NCI-H2029 (cell line): Measurements from ENCODE around the gene CDH23.

Experiments
- DNase-seq: peaks from one replicate; lab custom pipeline; 2025; lab: John Stamatoyannopoulos, UW

Gene CDH23

DNA sequence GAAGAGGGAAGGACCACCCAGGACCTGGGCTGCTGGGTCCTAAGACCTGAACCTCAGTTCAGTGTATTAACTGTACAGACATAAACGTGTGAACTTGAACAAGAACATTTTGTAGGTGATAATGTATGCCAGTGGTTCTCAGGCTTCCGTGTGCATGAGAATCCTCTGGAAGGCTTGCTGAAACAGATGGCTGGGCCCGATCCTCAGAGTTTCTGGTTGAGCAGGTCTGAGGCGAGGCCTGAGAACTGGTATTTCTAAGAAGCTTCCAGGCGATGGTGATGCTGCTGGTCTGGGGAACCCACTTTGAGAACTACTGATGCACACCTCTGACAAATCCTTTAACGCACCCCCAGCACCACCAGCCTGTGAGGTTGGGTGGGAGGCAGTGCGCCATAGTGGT, 70.4 kb downstream of the CDH23 start:
- DNase-seq: no peak

DNA sequence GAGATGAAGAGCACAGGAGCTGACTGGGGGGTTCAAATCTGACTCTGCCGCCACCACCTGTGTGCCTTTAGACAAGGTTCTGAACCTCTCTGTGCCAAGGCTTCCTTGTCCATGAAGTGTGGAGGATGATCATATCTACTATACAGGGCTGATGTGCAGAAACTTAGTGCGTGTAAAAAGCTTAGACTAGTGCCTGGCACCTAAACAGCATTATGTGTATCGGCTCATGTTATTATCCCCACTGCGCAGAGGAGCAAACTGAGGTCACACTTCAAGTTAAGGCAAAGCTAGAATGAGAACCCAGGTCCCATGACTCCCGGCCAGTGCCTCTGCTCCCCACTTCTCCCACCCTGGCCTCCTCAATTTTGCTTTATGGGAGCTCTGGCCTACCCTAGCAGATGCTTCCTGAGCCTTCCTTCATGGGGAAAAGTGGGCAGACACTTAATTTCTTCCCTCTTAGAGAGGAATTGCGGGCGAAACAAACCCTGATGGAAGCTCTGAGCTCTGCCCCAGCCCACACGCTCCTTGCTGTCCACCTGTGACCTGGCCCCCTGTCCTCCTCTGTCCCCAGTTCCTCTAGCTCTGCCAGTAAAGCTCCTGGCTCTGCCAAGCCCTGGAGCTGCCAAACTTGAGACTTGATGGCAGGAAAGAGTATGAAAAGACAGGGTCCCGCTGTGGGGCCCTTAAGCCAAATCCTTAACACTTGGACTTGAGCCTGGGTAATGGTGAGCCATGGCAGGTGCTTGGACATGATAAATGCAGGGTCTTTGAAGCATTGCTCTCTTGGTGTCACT, 71.0 kb downstream of the CDH23 start:
- no peak for DNase-seq

DNA sequence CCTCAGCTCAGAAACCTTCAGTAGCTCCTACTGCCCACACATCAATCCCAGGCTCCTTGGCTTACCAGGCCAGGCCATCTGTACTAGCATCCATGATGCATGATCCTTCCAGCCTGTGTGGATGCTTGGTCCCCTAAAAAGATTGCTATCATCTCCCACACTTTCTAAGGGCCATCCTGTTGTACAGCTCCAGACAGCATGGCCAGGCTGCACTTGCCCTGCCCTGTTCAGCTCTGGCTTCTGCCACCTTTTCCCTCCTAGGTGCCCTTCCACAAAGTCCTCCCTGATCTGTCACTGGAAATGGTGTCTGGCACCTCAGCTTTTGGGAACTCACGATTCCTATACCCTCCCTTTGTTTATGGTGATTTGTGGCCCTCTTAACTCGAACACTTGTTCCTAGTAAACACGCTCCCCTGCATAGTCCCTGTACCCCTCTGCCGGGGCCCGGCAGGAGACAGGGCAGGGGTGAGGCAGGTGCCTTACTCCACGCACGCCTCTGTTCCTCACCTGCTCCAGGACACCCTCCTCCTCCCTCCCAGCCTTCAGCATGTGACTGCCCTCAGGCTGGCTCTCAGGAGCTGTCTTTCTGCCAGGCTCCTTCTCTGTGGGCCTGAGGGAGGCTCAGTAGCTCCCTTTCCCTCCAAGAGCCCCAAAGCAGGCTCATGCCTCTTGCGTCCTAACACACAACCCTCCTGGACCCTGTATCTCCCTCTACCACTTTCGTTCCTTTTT, 71.8 kb downstream of the CDH23 start:
- no peak for DNase-seq

DNA sequence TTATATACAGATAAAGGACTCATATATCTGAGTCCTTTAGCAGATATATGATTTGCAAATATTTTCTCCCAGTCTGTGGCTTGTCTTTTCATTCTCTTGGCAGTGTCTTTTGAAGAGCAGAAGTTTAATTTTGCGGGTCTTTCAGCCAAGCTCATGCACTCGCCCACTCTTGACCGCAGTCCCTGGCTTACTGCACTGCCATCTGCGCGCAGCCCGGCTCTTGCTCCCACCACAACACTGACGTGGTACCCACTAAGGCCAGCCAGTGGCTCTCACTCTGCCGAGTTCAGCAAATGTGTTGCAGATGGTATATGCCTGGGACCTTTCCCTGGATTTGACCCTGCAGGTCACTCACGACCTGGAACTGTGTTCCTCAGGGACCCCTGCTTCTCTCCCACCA, 74.3 kb downstream of the CDH23 start:
- no peak for DNase-seq

DNA sequence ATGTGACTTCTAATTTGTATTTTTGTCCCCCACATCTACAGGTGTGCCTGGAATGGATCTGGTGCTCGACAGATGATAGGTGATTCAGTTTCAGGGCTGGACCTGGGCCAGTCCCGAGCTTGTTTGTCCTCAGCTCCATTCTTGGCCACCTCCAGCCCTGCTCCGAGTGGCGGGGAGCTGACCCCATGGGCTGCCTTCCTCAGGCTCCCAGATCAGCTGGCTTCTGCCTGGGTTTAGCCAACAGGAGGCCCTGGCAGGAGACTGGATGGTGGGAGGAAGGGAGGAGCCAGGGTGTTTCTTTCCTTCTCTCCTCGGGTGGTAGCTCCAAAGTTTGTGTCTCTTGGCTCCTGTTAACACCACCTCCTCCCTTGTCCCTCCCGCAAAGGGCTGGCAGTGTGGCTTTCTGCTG, 75.2 kb downstream of the CDH23 start:
- DNase-seq: no peak

DNA sequence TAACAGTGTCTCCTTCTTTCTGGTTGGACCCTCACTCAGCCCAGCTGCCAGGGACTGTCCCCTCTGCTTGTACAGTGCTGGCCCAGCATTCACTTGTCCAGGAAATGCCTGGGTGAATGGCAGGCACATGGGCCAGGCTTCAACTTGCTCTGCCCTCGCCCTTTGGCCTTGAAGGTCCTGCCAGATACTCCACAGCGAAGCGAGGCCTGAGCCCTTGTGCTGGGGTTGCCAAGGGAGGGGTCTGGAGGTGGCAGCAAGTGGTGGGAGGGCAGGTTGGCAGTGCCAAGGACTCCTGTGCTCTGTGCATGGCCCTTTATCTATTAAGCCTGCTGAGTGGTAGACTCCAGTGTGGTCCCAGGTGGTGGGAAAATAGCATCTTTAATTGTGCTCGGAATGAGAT, 75.7 kb downstream of the CDH23 start:
- DNase-seq: no peak

DNA sequence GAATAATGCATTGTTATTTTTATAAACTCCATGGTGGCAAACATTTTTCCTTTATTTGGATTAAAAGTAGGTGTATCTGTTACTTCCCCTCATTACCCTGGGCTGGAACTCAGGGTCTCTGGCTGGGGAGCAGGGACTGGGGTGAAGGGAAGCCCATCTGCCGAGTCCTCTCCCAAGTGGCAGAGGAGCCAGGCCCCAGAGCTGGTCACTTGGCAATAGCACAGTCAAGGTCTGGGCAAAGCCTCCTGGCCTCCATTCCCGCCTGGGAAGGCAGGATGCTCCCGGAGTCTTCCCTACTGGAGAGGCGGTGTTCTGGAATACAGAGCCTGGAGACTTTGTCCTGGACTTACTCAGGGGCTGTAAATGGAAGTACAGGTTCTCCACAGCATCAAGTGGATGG, 76.2 kb downstream of the CDH23 start:
- DNase-seq: no peak

DNA sequence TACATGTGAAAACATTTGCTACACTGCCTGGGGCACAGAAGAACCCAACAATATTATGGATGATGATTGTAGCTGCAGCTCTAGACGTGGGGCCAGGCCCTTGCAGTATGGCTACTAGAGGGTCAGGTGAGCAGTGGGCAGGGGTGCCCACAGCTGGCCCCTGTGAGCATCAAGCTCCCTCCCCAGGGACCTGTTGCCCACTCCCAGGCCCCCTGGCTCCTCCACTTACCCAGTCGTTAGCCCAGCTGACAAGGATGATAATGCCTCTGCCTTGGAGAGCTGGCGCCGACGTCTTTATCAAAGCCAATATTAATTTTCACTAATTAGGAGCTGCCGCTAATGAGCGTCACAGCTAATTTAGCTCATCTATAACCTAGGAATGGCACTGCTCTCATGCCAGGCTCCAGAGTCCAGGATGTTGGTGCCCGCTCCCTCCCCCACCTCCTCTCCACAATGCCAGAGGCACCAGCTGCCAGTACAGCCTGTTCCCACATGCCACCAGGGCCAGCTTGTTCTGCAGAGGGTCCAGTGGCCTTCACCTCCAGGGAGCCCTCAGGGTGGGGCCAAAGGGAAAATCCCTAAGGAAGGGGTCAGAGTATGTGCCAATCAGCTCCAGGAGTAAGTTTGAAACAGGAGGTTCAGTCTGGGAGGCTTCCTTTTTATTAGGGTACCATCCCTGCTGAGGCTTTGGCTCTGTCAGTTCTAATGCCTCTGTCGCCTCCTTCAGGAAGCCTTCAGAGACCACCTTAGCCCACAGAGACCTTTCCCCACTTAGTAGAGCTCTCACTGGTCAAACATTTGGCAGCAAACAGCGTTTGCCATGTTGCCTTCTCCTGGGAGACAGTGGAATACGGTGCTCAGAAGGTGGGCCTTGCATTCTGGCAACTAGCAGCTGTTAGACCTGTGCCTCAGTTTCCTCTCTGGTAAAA, 77.2 kb downstream of the CDH23 start:
- DNase-seq: no peak

DNA sequence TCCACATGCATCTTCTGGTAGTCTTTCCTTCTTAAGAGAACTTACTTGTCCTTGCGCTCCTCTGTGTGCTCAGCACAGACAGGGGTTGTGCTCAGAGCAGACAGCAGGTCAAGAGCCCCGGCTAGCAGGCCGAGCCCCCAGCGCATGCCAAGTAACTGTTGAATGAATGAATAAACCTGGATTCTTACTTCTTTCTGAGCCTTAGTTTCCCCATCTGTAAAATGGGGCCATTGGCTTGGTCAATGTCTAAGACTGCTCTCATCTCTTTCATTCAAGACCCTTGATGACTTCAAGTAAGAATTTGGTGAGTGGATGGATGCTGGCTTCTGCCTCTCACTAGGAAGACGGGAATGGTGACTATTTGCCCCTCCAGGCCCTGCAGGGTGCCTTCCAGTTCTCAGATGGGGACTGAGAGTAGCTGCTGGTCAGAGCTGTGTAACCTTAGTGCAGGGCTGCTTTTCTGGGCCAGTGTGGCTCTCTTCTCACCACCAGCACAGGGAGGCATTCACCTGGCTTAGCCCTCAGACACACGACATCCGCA, 78.1 kb downstream of the CDH23 start:
- no peak for DNase-seq

DNA sequence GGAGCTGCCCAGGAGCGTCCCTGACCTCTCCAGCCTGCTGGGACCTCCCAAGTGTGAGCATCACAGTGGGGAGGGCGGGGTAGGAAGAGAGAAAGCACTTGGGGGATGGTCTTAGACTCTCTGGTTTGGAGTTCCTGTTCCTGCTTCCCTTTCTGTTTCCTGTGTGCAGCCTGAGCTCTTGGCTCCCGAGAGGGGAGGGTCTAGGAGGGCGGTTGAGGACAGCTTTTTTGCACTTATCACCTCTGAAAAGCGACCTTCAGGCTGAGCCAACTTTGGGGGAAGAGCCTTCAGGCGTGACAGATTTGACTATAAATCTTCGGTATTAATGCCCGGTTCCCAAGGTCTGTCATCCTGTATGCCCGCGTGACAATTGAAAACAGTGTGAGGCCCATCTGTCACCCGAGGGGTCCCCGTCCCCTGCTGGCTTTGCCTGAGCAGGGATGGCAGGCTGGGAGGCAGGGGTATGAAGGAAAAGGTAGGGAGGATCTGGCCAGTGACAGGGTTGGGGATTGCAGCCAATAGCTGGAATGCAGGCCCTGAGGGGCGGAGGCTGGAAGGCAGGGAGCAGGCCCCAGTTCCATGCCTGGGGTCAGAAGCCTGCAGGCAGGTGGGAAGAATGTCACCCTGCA, 78.6 kb downstream of the CDH23 start:
- DNase-seq: no peak

DNA sequence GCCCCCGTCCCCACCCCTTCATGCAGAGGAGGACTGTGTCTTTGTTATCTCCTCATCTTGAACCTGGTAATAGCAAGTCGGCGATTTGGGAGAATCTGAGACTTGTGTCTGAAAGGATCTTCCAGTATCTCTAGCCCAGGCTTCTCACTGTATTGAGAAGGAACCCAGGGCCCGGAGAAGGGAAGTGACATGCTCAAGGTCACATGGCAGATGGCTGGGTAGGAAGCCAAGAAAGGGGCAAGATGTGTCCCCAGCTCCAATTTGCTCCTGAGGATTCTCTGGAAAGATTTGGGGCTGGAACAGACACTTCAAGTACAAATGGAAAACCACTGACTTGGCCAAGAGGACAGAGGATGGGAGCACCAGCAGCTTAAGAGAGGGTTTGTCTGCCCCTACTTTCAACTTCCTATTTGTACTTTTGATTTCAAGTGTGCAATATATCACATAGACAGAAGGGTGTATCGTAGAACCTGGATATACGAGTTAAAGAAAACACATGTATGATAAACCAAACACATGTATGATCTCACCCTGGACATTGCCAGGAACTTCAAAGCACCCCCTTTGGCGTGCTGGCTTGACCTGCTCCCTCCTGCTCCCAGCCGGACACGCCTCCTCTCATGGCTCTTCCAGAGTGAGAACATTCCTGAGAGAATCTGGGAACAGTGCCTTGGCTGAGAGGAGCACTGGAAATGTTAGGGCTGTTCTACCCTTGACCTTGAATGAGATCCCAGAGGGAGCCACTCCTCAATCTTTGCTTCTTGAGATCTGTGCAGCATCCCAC, 79.7 kb downstream of the CDH23 start:
- DNase-seq: no peak

DNA sequence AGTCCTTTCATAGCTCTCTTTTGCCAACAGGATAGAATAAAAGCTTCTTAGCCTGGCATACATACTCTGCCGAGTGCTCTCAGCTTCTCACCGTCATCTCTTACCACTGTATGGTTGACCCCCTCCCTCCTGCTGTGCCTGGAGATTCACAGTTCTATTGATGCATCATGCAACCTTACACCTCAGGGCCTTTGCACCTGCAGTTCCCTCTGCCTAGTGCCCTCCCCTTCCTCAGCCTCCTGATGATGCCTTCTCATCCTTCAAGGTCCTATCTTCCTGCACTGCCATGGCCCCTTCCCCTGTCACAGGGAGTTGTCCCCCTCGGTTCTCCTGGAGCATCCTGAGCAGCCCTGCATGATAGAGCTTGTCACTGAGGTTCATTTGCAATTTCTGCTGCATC, 81.5 kb downstream of the CDH23 start:
- no peak for DNase-seq

DNA sequence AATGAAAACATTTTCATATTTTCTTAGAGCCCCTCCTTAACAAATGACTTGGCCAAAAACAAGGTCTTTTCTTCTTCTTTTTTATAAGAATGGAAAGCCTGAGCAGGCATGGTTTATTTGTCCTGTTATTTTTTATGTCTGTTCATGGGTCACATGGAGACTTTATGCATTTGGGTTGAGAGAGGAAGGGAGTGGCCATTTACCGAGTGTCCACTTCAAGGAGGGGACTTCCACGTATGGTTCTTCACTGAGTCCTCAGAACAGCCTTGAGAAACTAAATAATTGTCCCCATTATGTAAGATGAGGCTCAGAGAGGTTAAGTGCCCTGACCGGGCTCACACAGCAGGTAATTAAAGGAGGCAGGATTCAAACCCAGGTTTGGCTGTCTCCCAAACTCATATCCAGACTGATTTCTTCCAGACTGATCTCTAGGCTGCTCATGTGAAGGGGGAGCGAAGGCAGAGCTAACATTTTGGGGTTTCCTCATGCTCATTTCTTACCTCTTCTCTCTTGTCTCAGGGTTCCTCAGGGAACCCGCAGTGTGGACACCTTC, 82.2 kb downstream of the CDH23 start:
- no peak for DNase-seq

DNA sequence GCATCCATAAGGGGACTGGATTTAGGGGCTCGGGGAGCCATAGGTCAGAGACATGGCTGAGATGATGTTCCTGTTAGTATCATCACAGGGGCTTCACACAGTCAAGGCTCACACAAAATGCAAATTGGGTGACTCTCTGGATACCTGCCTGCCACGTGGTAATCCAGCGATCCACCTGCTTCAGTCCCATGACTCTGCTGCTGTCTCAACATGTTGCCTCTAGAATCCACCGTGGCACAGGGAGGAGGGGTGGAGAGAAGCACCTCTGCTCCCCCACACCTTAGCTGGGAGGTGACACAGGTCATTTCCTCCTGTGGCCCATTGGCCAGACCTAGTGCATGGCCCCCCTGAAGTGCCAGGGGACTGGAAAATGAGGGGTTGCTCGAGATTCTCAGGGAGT, 83.1 kb downstream of the CDH23 start:
- no peak for DNase-seq

DNA sequence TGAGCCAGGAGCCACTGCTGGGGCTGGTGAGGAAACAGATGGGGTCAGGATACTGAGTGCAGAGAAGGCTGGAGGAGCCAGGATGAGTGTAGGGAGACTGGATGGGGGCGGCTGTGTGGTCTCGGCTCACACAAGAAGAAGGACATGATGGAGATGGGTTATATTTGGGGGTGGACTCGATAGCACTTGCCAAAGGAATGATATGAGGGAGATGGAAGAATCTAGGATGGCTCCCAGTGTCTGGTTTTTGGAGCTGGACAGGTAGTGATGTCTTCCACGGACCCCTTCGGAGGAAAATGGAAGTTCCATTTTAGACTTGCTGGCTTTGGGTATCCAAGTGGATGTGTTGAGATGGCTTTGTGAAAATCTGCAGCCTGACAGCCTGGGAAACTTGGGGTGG, 83.9 kb downstream of the CDH23 start:
- no peak for DNase-seq

DNA sequence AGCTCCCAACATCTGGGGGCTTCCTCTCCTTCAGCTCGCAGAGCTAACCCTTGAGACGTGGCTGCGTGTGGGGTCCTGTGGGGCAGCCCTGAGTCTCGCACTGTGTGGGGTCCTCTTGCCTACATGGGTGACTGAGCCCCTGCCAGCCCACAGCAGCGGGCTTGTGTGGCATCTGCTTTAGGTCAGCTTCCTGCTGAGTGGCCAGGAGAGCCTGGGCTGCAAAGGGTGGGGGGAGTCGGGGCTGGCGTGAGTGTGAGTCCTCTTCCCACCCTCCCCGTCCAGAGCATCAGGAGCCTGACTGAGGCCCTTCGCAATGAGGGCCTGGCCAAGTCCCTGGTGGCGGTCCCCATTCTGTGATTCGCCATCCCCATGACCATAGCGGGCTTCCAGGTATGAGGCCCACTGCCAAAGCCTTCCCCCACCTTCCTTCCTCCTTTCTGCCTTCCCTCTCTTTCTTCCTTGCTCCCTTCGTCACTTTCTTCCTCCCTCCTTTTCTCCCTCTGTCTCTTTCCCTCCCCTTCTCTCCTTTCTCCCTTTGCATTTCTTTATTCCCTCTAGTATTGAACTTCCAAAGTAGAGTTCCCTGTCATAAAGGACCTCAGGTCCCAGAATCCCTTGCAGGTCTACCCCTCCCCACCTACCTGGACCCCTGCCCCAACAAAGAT, 85.2 kb downstream of the CDH23 start:
- DNase-seq: no peak

DNA sequence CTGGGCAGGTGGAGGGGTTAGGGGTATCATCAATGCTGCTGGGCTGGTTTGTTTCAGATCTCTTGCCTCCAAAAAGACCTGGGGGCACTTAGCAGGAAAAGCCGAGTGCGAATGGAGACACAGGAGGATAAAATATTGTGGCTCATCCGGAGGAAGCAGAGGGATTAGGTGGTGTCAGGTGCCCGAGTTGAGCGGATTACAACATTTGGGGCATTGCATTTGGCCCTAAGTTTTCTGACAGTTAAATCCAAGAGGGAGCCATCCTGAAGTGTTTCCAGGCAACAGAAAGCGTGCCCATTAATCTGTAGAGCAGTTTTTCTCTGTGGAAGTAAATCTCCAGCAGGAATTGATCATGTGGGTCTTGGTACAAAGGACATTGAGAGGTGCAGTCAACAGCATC, 85.9 kb downstream of the CDH23 start:
- DNase-seq: no peak

DNA sequence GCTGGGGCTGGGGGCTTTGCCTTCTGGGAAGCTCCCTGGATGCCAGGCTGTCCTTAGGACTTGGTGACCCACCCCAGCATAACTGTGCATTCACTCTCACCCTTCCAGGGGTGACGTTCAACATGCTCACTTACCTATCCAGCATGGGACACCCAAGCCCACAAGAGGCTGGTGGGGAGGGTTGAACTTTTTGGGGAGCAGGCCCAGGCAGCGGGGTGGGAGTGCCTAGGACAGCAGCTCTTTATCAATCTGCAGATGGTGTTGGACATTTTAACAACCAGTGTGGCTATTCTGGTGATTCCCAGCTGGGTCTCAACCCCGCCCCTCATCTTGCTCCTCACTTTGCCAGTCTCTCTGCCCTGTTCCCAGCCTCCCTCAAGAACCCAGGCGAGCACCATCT, 86.4 kb downstream of the CDH23 start:
- DNase-seq: no peak

DNA sequence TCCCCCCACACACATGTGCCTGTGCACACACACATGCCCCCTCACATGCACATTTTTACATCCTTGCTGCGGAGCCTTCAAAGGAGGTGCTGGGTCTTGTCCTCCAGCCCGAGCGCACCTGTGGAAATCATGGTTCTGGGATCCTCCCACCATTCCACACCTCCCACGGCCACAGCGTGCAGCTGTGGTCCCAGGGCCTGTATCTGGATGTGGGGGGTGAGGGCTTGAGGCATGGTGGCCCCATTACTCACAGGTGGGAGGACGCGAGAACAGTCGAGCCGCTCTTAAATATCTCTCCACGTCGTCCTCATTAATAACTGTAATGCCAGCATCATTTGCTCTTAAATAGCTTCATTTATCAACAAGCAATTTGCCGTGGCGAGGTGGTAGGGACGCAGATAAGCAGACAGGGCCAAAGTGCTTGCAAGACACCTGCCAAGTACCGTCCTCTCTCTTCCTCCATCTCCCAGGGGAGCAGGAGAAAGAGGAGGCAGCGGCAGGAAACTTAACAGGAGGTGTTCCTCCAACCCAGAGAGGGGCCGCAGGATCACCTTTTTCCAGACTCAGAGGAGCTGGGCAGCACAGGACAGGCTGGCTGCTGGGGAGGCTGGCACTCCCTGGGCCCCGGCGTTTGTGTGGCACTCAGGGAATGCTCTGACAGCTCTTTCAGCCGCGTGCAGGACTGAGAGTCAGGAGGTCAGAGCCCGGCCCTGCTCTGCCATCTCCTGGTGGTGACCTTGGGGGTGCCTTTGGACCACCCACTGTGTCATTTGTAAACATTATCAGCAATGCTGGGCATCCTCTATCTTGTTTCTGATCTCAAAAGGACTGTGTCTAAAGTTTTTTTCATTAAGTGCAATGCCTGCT, 87.4 kb downstream of the CDH23 start:
- DNase-seq: no peak
